BJ (cell line): ENCODE measurements around the gene CRYGN. TPM values are rescaled to one million over a fixed set of nuclear protein-coding genes. Genes with fewer than 3 reads are reported as not detected.

ENCODE experiments used
- CTCF ChIA-PET: fragments of 350-600 bp; formaldehyde crosslinking; extraction: SDS; loops from one replicate; lab custom pipeline; 2021; ENCODE audit warnings: antibody characterized with exemption, inconsistent platforms; lab: Yijun Ruan, JAX
- POLR2A ChIA-PET: fragments of 300-600 bp; sonication (Branson Sonifier 250); formaldehyde crosslinking; extraction: SDS; loops from one replicate; lab custom pipeline; 2021; ENCODE audit warnings: antibody characterized with exemption; lab: Charles Lee
- DNase-seq: peaks from one replicate; pipeline ENCODE4 v3.0.0-alpha.2; 2011; ENCODE audit warnings: low read depth
- H3K27me3 ChIP-seq: 2 replicates; pipeline ENCODE4 v1.6.0; 2011; ENCODE audit warnings: low read length; ENCODE audit not compliant: control insufficient read depth, insufficient read depth
- H3K36me3 ChIP-seq: 2 replicates; pipeline ENCODE4 v1.5.1; 2011; ENCODE audit warnings: low read length; ENCODE audit not compliant: control insufficient read depth, insufficient read depth
- H3K4me3 ChIP-seq: 2 replicates; pipeline ENCODE4 v1.5.1; 2011; ENCODE audit warnings: low read depth, mild to moderate bottlenecking, control low read depth, low read length
- polyA plus RNA-seq: library from polyadenylated mRNA; depleted of rRNA; stranded (reverse); fragments of >200 nt; gene quantifications from 2 replicates; pipeline ENCODE4 v1.2.3, GENCODE V29; 2011
- TF ChIP-seq, protein P1 (sequence below): IDR thresholded peaks from 2 replicates; pipeline ENCODE4 v1.5.1; 2011; ENCODE audit warnings: low read depth, mild to moderate bottlenecking, control low read depth, inconsistent platforms, low read length, moderate library complexity; ENCODE audit not compliant: insufficient read depth

The CRYGN gene
- polyA plus RNA-seq, 1 experiment = 0.10 TPM

DNA sequence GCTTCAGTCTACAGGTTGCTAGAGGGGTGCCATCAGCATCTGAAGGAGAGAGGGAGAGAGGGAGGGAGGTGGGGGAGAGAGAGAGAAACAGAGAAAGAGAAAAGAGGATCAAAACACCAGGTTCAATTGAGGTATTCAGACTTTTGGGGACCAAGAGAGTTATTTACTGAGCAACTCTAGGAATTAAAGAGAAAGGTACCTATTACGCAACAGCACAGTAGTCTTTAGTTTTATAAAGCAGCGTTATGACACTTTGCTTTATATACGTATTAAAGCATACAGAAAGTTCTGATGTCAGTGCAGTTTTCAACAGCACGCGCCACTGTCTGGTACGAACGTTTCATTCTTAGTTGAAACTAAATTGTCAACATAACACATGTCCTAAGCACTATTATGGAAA is 37.9 kb upstream of the CRYGN start:
- no peak overlapping the region for H3K4me3 ChIP-seq
- TF ChIP-seq, protein P1, sequence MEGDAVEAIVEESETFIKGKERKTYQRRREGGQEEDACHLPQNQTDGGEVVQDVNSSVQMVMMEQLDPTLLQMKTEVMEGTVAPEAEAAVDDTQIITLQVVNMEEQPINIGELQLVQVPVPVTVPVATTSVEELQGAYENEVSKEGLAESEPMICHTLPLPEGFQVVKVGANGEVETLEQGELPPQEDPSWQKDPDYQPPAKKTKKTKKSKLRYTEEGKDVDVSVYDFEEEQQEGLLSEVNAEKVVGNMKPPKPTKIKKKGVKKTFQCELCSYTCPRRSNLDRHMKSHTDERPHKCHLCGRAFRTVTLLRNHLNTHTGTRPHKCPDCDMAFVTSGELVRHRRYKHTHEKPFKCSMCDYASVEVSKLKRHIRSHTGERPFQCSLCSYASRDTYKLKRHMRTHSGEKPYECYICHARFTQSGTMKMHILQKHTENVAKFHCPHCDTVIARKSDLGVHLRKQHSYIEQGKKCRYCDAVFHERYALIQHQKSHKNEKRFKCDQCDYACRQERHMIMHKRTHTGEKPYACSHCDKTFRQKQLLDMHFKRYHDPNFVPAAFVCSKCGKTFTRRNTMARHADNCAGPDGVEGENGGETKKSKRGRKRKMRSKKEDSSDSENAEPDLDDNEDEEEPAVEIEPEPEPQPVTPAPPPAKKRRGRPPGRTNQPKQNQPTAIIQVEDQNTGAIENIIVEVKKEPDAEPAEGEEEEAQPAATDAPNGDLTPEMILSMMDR = no peak
- POLR2A ChIA-PET = no interaction called here
- CTCF ChIA-PET = interaction anchor here (0.6 to 0.7 kb wide), 2 partner anchors 111 to 187 kb away, joined by 3 read pairs; no protein-coding TSS in a partner anchor
- DNase-seq = no peak
- no peaks in the 10 kb centered on the region for H3K27me3 ChIP-seq
- peaks cover 8% of the 10 kb centered on the region for H3K36me3 ChIP-seq

DNA sequence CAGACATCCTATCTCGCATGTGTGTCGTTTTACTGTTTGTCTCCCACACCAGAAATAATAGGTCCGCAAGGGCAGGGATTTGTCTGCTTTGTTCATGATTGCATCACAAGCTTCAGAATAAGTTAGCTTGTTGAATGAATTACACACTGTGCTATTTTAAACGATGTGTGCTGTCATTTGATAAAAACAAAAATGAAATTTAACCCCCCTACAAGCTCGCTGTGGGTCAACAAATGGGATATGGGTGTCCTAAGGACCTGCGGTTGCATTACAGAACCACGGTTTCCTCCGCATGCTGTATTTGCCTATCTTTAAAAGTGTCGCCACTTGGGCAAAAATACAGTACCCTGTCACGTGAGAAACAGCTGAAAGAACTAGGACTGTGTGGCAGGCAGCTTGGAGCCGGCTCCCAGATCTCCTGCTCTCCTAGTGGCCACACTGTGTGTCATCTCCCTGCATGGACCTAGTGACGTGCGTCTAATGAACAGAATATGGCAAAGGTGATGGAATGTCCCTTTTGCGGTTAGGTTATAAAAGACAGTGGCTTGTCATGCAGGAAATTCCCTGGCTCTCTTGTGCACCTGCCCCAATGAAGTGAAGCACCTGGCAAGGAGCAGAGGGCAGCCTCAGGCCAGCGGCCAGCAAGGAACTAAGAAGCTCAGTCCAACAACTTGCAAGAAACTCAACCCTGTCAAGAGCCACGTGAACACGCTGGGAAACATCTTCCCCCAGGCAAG is 32.9 kb upstream of the CRYGN start:
- TF ChIP-seq, protein P1 = no peak
- peaks cover 22% of the 10 kb centered on the region for H3K36me3 ChIP-seq
- ChIA-PET CTCF (interaction anchor here (0.9 to 1.4 kb wide), 3 partner anchors 11 to 310 kb away, joined by 3 to 5 read pairs (median 4); no protein-coding TSS in a partner anchor), POLR2A (no interaction called here)
- DNase-seq = no peak
- H3K27me3 ChIP-seq = no peaks in the 10 kb centered on the region
- no peak overlapping the region for H3K4me3 ChIP-seq

DNA sequence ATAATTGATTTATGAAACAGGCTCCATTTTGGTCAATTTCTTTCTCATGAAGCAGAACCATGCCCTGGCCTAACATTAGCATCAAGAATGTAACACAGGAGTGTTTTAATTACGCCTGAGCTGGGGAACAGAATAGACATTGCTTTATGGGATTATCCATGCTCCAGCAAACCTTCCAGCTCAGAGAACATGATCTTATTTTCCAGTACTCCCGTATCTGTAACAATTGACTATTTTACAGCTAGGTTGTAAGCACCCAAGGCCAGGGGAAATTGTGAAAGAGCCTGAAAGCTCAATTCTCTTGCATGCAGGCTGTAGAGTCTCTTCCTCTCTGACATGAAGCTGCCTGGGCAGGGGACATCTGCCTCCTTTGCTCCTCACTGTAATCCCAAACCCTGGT is 30.8 kb upstream of the CRYGN start:
- H3K27me3 ChIP-seq = no peaks in the 10 kb centered on the region
- ChIA-PET CTCF (interaction anchor here (0.9 to 1.7 kb wide), 5 partner anchors 10 to 44 kb away, joined by 3 to 5 read pairs (median 4); no protein-coding TSS in a partner anchor), POLR2A (no interaction called here)
- TF ChIP-seq, protein P1 = no peak
- H3K4me3 ChIP-seq = no peak overlapping the region
- no peak for DNase-seq
- peaks cover 27% of the 10 kb centered on the region for H3K36me3 ChIP-seq

DNA sequence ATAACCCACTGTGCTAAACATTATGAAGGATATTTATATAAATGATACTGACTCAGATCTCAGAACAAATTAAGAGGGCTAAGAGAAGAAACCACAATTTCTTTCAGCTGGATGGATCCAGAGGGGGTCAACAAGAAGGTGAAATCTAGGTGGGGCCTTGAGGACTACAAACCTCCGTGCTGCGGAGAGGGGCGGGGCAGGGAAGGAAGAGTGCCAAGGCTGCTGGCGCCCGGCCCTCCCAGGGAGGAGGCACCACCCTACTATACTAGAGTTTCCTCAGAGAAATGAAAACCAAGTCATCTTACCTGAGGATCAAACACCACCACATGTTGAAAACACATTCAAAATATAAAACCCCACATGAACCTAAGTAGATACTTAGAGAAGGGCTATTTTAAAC is 29.3 kb upstream of the CRYGN start:
- DNase-seq = no peak
- CTCF ChIA-PET = interaction anchor here (1.0 kb wide), 1 partner anchor 290 kb away, joined by 3 read pairs; no protein-coding TSS in a partner anchor
- no peaks in the 10 kb centered on the region for H3K27me3 ChIP-seq
- POLR2A ChIA-PET = no interaction called here
- no peak overlapping the region for H3K4me3 ChIP-seq
- H3K36me3 ChIP-seq = peaks cover 31% of the 10 kb centered on the region
- TF ChIP-seq, protein P1 = no peak

DNA sequence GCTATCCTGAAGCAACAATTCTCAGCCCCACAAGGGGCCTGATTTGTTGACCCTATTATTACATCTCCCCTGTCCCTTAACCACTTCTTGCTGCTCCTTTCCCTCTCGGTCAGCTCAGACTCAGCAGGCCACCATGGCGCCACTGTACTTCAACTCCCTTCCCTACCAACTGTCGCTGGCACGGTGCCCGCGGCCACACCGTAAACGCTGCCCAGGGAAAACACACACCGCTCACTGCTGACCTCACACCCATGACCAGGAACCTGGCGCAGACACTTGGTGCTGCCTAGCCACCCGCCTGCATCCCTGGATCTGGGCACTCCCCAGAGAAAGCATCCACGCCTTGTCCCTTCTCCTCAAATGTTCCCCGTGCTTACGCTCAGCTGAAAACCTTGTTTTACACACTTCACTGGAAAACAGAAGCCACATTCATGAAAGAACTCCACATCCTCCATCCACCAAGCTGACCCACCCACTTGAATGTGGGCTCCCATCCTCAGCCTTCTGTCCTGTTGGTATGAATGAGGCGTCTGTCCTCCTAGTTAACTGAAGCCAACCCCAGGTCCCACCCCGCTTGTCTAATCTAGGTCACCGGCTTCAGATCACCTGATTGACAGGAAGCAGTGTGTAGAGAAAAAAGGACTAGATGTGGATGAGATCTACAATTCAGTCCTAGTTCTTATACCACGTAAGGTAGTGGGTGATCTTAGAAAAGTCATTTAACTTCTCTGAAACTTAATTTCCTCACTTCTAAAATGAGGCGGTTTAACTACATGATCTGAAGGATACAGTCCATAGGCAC is 28.5 kb upstream of the CRYGN start:
- ChIA-PET CTCF (no interaction called here), POLR2A (no interaction called here)
- H3K36me3 ChIP-seq = peaks cover 33% of the 10 kb centered on the region
- DNase-seq = no peak
- TF ChIP-seq, protein P1 = no peak
- no peaks in the 10 kb centered on the region for H3K27me3 ChIP-seq
- no peak overlapping the region for H3K4me3 ChIP-seq
